ENCODE measurements around the gene PTBP1. TPM values are rescaled to one million over a fixed set of nuclear protein-coding genes. Genes with fewer than 3 reads are reported as not detected.
A peak's percentile ranks its signal among the peaks of the same experiment; 100 is the strongest.

The PTBP1 gene
- total and polyA plus RNA-seq, 9 of the 15 experiments (the other 6 are each of a cell fraction or from before 2014, with no cell fraction given), result 14.0 to 759 (median 234) TPM

GRCh38 chr19:861141-861755 is 64.0 kb downstream of the PTBP1 start:
- Histone ChIP-seq H3K4me1 (replicated peaks in 1 of 2; ENCODE audit: control insufficient read depth in 2 of 2, insufficient read depth in 2 of 2, low read length in 2 of 2) (peaks cover 25 to 65% of the 10 kb centered on the region in 2 experiments), H3K79me2 (ENCODE audit: control insufficient read depth, insufficient read depth, low read length) (peaks cover 12% of the 10 kb centered on the region), H3K4me2 (ENCODE audit: insufficient read depth, low read length) (peak overlapping the region; percentile 64; the same call in 1 of the 2 replicates), H3K27me3 (ENCODE audit: control insufficient read depth in 2 of 2, insufficient read depth in 2 of 2, low read length in 2 of 2) (no peaks in the 10 kb centered on the region), H3K9ac (ENCODE audit: insufficient read depth in 1 of 2, low read depth in 2 of 2, low read length in 2 of 2) (peak overlapping the region in 1 of 2 experiments; percentile 90; a peak in 2 of 4 replicates), H4K20me1 (replicated peaks; ENCODE audit: control insufficient read depth, insufficient read depth, low read length) (no peaks in the 10 kb centered on the region), H3K9me1 (ENCODE audit: control insufficient read depth, insufficient read depth, low read length) (no peaks in the 10 kb centered on the region), H2AFZ (ENCODE audit: low read depth, low read length) (no peak overlapping the region), H3K27ac (ENCODE audit: extremely low read depth, low read depth, low read length) (peak overlapping the region; percentile 82; the same call in 2 of the 3 replicates), H3K4me3 (peak overlapping the region; percentile 62), H3K36me3 (ENCODE audit: control insufficient read depth, insufficient read depth, low read length) (peaks cover 17% of the 10 kb centered on the region; the same call in 1 of the 3 replicates), H3K9me3 (replicated peaks; ENCODE audit: control insufficient read depth, insufficient read depth, low read depth, low read length) (no peaks in the 10 kb centered on the region)
- ATAC-seq (no peak), DNase-seq (ENCODE audit: extremely low read depth in 1 of 4, low spot score in 3 of 4) (no peak), FAIRE-seq (no peak)
- in situ Hi-C loops (cut with MboI), result no loop called here
- no TSS peak for BruUV-seq (replicated peaks)
- intact Hi-C loops (cut with micrococcal nuclease), result loop anchor here (5.0 kb wide), 2 partner anchors 121 to 381 kb away; partner anchors contain the start of genes ATP5F1D and WDR18
- ChIA-PET POLR2A (interaction anchor here (0.7 to 1.3 kb wide), 2 partner anchors 46 to 160 kb away, joined by 3 to 4 read pairs; partner anchors contain the start of gene RNU6-2), CTCF (ENCODE audit: low intra/inter-chr PET ratio) (interaction anchor here (1.0 to 1.5 kb wide), 2 partner anchors 56 to 91 kb away, joined by 6 to 8 read pairs; partner anchors contain the start of gene KISS1R)
- TF ChIP-seq ZHX1 (conservative IDR thresholded peaks at IDR 0.05; ENCODE audit: low read length) (no peak), ZNF740 (CRISPR knock-in tag; IDR thresholded peaks at IDR 0.05) (no peak), ZNF740 (tag; IDR thresholded peaks at IDR 0.05) (peak in 1 of 2 experiments; percentile 23; a peak in 1 of 4 replicates), POLR3G (IDR thresholded peaks at IDR 0.05; ENCODE audit: extremely low read depth, insufficient read length, insufficient replicate concordance) (no peak), TBL1XR1 (IDR thresholded peaks at IDR 0.05; ENCODE audit: low read length in 2 of 2) (no peak), ZBTB33 (CRISPR knock-in tag; IDR thresholded peaks at IDR 0.05) (peak; percentile 70; the same call in 1 of the 2 replicates), ZNF444 (CRISPR knock-in tag; IDR thresholded peaks at IDR 0.05) (no peak), NFE2 (IDR thresholded peaks at IDR 0.05; ENCODE audit: low read depth) (no peak), ZNF655 (CRISPR knock-in tag; IDR thresholded peaks at IDR 0.05) (no peak), BRF2 (IDR thresholded peaks at IDR 0.05; ENCODE audit: borderline replicate concordance, insufficient read depth, insufficient read length) (no peak), ZBTB7A (IDR thresholded peaks at IDR 0.05; ENCODE audit: borderline replicate concordance, control insufficient read depth, low read depth, low read length) (peak; percentile 73; the same call in 1 of the 2 replicates)
- WGBS (ENCODE audit: insufficient coverage, low coverage, missing lambda C conversion rate), result 9% methylated on average over 12 of the region's 35 CpGs

Data from K562 (cell line).